KOPT-K1 (cell line): Measurements from ENCODE around the gene TXNDC8.
"Not testable (repeated sequence)": the region's sequence is repeated elsewhere in the genome, so short reads cannot be mapped to it uniquely, and the experiment has no call there.

Experiments used
- H3K27ac ChIP-seq: fragments of 200-600 bp; sonication (generic); 2 replicates; pipeline ENCODE4 v1.5.1; 2016; ENCODE audit warnings: antibody characterized with exemption, mild to moderate bottlenecking, low read depth, low read length; ENCODE audit not compliant: poor library complexity, severe bottlenecking
- H3K36me3 ChIP-seq: fragments of 200-600 bp; sonication (generic); 2 replicates; pipeline ENCODE4 v1.5.1; 2017; ENCODE audit warnings: antibody characterized with exemption, mild to moderate bottlenecking, low read length, moderate library complexity; ENCODE audit not compliant: insufficient read depth
- H3K9me3 ChIP-seq: fragments of 200-600 bp; sonication (generic); 2 replicates; pipeline ENCODE4 v1.5.1; 2017; ENCODE audit warnings: antibody characterized with exemption, low read length, mild to moderate bottlenecking; ENCODE audit not compliant: insufficient read depth, poor library complexity, severe bottlenecking

Gene TXNDC8

GRCh38 chr9:110337727-110338126, at the start of gene TXNDC8:
Gene TXNDC8, minus strand, starts transcription at chr9:110337863.
- H3K36me3 ChIP-seq = no peaks in the 10 kb centered on the region
- H3K27ac ChIP-seq = no peak within 1 kb of the TSS
- H3K9me3 ChIP-seq = no peaks in the 10 kb centered on the region

GRCh38 chr9:110383491-110383890, 45.8 kb upstream of the TXNDC8 start:
- Histone ChIP-seq H3K36me3 (no peaks in the 10 kb centered on the region), H3K27ac (no peak overlapping the region), H3K9me3 (no peaks in the 10 kb centered on the region)

- Histone ChIP-seq H3K9me3 (no peaks in the 10 kb centered on the region), H3K36me3 (no peaks in the 10 kb centered on the region), H3K27ac (no peak overlapping the region)
Observed at GRCh38 chr9:110382731-110383130, 45.1 kb upstream of the TXNDC8 start.

GRCh38 chr9:110371411-110372007, 33.8 kb upstream of the TXNDC8 start:
- Histone ChIP-seq H3K9me3 (no peaks in the 10 kb centered on the region), H3K36me3 (no peaks in the 10 kb centered on the region), H3K27ac (no peak overlapping the region)

- no peaks in the 10 kb centered on the region for H3K36me3 ChIP-seq
- no peak overlapping the region for H3K27ac ChIP-seq
- H3K9me3 ChIP-seq = no peaks in the 10 kb centered on the region
Observed at GRCh38 chr9:110370315-110370714, 32.7 kb upstream of the TXNDC8 start.

- Histone ChIP-seq H3K9me3 (no peaks in the 10 kb centered on the region), H3K27ac (no peak overlapping the region), H3K36me3 (no peaks in the 10 kb centered on the region)
Observed at GRCh38 chr9:110364451-110364850, 26.8 kb upstream of the TXNDC8 start.

- not testable (repeated sequence) for H3K9me3 ChIP-seq, H3K27ac ChIP-seq, H3K36me3 ChIP-seq
Observed at GRCh38 chr9:110358992-110359391, 21.3 kb upstream of the TXNDC8 start.

- Histone ChIP-seq H3K27ac (no peak overlapping the region), H3K36me3 (no peaks in the 10 kb centered on the region), H3K9me3 (no peaks in the 10 kb centered on the region)
Observed at GRCh38 chr9:110357505-110357904, 19.8 kb upstream of the TXNDC8 start.

- Histone ChIP-seq H3K9me3 (no peaks in the 10 kb centered on the region), H3K36me3 (no peaks in the 10 kb centered on the region), H3K27ac (no peak overlapping the region)
Observed at GRCh38 chr9:110356639-110357395, 19.2 kb upstream of the TXNDC8 start.

GRCh38 chr9:110355911-110356310, 18.2 kb upstream of the TXNDC8 start:
- Histone ChIP-seq H3K36me3 (no peaks in the 10 kb centered on the region), H3K9me3 (no peaks in the 10 kb centered on the region), H3K27ac (no peak overlapping the region)

- Histone ChIP-seq H3K27ac (no peak overlapping the region), H3K36me3 (no peaks in the 10 kb centered on the region), H3K9me3 (no peaks in the 10 kb centered on the region)
Observed at GRCh38 chr9:110351009-110351467, 13.4 kb upstream of the TXNDC8 start.

GRCh38 chr9:110346325-110346724, 8.7 kb upstream of the TXNDC8 start:
- Histone ChIP-seq H3K36me3 (no peaks in the 10 kb centered on the region), H3K27ac (no peak overlapping the region), H3K9me3 (no peaks in the 10 kb centered on the region)

GRCh38 chr9:110344821-110345220, 7.2 kb upstream of the TXNDC8 start:
- no peaks in the 10 kb centered on the region for H3K36me3 ChIP-seq
- H3K27ac ChIP-seq = no peak overlapping the region
- no peaks in the 10 kb centered on the region for H3K9me3 ChIP-seq

- Histone ChIP-seq H3K36me3 (no peaks in the 10 kb centered on the region), H3K9me3 (no peaks in the 10 kb centered on the region), H3K27ac (no peak overlapping the region)
Observed at GRCh38 chr9:110343551-110343950, 5.9 kb upstream of the TXNDC8 start.

- Histone ChIP-seq H3K36me3 (no peaks in the 10 kb centered on the region), H3K27ac (no peak overlapping the region), H3K9me3 (no peaks in the 10 kb centered on the region)
Observed at GRCh38 chr9:110340306-110340705, 2.6 kb upstream of the TXNDC8 start.

- no peaks in the 10 kb centered on the region for H3K9me3 ChIP-seq
- H3K36me3 ChIP-seq = no peaks in the 10 kb centered on the region
- no peak overlapping the region for H3K27ac ChIP-seq
Observed at GRCh38 chr9:110338143-110338542, 480 bp upstream of the TXNDC8 start.
